Measurements from ENCODE around the gene VPS33B. TPM values are rescaled to one million over a fixed set of nuclear protein-coding genes. Genes with fewer than 3 reads are reported as not detected.
A peak's percentile ranks its signal among the peaks of the same experiment; 100 is the strongest.
"Not testable (repeated sequence)": the region's sequence is repeated elsewhere in the genome, so short reads cannot be mapped to it uniquely, and the experiment has no call there.

VPS33B gene
- total RNA-seq, 4 donors from 2014 or later: 9.5 to 11.4 (median 10.4) TPM

DNA sequence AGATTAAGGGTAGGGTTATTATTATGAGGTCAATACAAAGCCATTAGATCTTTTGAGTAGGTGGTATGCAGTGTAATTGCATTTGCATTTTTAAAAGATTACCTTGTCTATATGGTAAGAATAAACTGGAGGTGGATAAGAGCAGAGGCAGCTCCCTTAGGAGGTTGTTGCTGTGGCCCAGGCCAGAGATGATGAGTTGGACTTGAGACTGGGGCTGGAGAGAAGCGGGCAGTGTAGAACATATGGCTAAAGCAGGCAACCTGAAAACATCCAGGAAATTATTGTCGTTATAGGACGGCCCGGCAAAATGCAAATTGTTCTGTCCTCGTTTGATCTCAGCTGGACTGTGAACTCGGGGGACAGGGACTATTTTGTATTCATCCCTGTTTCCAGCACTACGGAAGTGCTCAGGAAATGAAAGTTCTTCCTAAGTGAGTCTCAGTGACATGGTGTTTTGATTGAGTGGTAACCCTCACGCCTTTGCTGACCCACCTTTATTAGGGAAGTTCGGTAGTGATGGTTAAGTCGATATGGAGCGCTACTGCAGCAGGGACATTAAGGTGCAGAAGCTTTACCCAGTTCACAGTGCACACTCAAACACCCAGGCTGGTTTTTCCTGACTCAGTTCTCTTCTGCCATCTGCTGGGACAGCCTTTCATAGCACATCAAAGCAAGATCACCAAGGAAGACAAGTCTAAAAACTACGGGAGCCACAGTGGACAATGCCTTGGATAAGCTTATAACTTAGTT lies 27.2 kb upstream of the VPS33B start:
- Histone ChIP-seq H3K4me3 (no peak overlapping the region), H3K9me3 (no peaks in the 10 kb centered on the region), H3K4me1 (peaks cover 0 to 8% (median 8%) of the 10 kb centered on the region in 4 donors), H3K36me3 (no peaks in the 10 kb centered on the region), H3K27me3 (peaks cover 0 to 13% (median 0%) of the 10 kb centered on the region in 4 donors), H3K27ac (replicated peaks in 1 of 4) (no peak overlapping the region)
- 28% methylated on average over 12 of the region's 12 CpGs for WGBS
- TF ChIP-seq POLR2AphosphoS5 (IDR thresholded peaks at IDR 0.05) (peak in 1 of 2 donors; percentile 22), POLR2A (IDR thresholded peaks at IDR 0.05; ENCODE audit: low read depth) (no peak), EP300 (IDR thresholded peaks at IDR 0.05) (no peak)
- TF ChIP-seq, protein P1, sequence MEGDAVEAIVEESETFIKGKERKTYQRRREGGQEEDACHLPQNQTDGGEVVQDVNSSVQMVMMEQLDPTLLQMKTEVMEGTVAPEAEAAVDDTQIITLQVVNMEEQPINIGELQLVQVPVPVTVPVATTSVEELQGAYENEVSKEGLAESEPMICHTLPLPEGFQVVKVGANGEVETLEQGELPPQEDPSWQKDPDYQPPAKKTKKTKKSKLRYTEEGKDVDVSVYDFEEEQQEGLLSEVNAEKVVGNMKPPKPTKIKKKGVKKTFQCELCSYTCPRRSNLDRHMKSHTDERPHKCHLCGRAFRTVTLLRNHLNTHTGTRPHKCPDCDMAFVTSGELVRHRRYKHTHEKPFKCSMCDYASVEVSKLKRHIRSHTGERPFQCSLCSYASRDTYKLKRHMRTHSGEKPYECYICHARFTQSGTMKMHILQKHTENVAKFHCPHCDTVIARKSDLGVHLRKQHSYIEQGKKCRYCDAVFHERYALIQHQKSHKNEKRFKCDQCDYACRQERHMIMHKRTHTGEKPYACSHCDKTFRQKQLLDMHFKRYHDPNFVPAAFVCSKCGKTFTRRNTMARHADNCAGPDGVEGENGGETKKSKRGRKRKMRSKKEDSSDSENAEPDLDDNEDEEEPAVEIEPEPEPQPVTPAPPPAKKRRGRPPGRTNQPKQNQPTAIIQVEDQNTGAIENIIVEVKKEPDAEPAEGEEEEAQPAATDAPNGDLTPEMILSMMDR (IDR thresholded peaks at IDR 0.05): peak; percentile 59 to 69 (median 67)
- intact Hi-C loops (cut with DNase I): loop anchor here (5.0 kb wide), 1 partner anchor 92 kb away; no protein-coding TSS in a partner anchor
- no peak for DNase-seq (ENCODE audit: extremely low spot score)

DNA sequence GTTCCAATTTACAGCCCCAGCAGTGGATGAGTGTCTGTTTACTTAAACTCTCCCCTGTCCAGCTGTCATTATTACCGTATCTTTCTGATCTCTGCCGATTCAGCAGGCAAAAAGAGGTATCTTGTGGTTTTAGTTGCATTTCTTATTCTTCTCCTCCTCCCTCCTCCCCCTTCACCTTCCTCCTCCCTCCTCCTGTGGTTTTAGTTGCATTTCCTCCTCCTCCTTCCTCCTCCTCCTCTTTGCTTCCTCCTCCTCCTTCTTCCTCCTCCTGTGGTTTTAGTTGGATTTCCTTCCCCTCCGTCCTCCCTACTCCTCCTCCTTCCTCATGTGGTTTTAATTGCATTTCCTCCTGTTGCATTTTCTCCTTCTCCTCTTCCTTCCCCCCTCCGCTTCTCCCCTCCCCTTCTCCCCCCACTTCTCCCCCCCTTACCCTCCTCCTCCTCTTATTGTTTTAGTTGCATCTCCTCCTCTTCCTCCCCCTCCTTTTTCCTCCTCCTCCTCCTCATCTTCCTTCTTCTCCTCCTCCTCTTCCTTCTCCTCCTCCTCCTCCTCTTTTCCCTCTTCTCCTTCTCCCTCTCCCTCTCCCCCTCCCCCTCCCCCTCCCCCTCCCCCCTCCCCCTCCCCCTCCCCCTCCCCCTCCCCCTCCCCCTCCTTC lies 25.3 kb upstream of the VPS33B start:
- WGBS: 24% methylated on average over 4 of the region's 4 CpGs
- no peaks in the 10 kb centered on the region for H3K27me3 ChIP-seq
- no peaks in the 10 kb centered on the region for H3K9me3 ChIP-seq
- intact Hi-C loops (cut with DNase I): no loop called here
- H3K4me1 ChIP-seq: peaks cover 0 to 8% (median 8%) of the 10 kb centered on the region in 4 donors
- TF ChIP-seq POLR2AphosphoS5 (IDR thresholded peaks at IDR 0.05) (no peak), EP300 (IDR thresholded peaks at IDR 0.05) (no peak), POLR2A (IDR thresholded peaks at IDR 0.05; ENCODE audit: low read depth) (no peak)
- TF ChIP-seq, protein P1 (IDR thresholded peaks at IDR 0.05): no peak
- no peak for DNase-seq (ENCODE audit: extremely low spot score)
- H3K4me3 ChIP-seq: no peak overlapping the region
- H3K27ac ChIP-seq (replicated peaks in 1 of 4): no peak overlapping the region
- H3K36me3 ChIP-seq: no peaks in the 10 kb centered on the region

DNA sequence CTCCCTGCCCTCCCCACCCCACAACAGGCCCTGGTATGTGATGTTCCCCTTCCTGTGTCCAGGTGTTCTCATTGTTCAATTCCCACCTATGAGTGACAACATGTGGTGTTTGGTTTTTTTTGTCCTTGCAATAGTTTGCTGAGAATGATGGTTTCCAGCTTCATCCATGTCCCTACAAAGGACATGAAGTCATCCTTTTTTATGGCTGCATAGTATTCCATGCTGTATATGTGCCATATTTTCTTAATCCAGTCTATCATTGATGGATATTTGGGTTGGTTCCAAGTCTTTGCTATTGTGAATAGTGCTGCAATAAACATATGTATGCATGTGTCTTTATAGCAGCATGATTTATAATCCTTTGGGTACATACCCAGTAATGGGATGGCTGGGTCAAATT lies 23.7 kb upstream of the VPS33B start:
- not testable (repeated sequence) for H3K9me3 ChIP-seq

DNA sequence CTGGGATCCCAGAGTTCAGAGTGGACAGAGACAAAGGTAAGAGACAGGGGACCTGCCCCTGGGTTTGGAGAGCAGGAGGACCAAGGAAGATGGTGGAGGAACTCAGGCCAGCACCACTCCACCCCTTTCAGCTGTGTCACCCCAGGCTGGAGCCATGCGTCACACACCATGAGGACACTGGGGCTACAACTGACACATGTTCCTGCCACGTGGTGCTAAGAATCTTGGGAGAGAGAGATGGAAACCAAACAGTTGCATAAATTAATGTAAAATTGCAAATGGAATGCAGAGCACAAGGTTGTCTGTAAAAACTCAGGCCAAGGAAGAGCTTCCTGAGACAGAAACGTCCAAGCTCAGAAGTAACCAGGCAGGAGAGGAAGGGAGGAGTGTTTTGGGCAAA lies 22.7 kb upstream of the VPS33B start:
- WGBS: 86% methylated on average over 3 of the region's 3 CpGs
- Histone ChIP-seq H3K27ac (replicated peaks in 1 of 4) (no peak overlapping the region), H3K9me3 (no peaks in the 10 kb centered on the region), H3K4me3 (no peak overlapping the region), H3K4me1 (peaks cover 0 to 7% (median 7%) of the 10 kb centered on the region in 4 donors), H3K36me3 (no peaks in the 10 kb centered on the region), H3K27me3 (no peaks in the 10 kb centered on the region)
- intact Hi-C loops (cut with DNase I): no loop called here
- no peak for DNase-seq (ENCODE audit: extremely low spot score)
- TF ChIP-seq POLR2A (IDR thresholded peaks at IDR 0.05; ENCODE audit: low read depth): no peak
- no peak for TF ChIP-seq EP300 (IDR thresholded peaks at IDR 0.05)
- TF ChIP-seq POLR2AphosphoS5 (IDR thresholded peaks at IDR 0.05): no peak
- TF ChIP-seq, protein P1 (IDR thresholded peaks at IDR 0.05): no peak

More for the DNA sequence above, 23.7 kb upstream of the VPS33B start:
- DNase-seq (ENCODE audit: extremely low spot score); H3K27me3 ChIP-seq; H3K4me3 ChIP-seq; H3K4me1 ChIP-seq; intact Hi-C loops (cut with DNase I); H3K27ac ChIP-seq (replicated peaks in 1 of 4); H3K36me3 ChIP-seq: not testable (repeated sequence)

DNA sequence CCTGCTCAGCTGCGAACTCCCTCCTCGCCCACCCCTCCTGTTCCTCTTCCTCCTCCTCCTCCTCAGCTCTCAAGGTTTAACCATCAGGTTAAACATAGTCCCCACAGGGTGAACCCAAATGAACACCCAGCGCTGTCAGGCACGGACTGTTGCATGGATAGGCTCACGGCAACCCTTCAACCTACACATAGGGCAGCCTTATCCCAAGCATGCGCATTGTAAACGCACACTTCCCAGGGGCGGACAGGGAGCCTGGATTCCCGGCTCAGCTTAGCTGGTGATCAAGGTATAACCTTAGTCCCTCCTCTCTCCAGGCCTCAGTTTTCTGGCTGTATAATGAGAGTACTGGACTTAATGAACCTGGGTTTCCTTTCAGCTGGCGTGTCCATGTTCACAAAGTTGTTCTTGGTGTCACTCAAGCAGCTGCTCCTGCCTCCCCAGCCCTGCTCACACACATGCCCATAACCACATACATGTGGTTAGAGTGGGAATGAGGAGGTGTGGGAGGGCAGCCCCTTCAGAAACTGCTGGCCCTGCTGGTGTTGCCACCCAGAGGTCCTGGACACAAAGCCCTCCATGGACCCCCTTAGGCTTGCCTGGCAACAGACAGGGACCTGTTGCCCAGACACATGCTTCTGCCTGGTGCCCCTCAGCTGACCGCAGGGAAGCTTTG lies 20.9 kb upstream of the VPS33B start:
- Histone ChIP-seq H3K27ac (replicated peaks in 1 of 4) (no peak overlapping the region), H3K4me1 (no peaks in the 10 kb centered on the region), H3K9me3 (no peaks in the 10 kb centered on the region), H3K4me3 (no peak overlapping the region), H3K27me3 (peaks cover 0 to 4% (median 0%) of the 10 kb centered on the region in 4 donors), H3K36me3 (no peaks in the 10 kb centered on the region)
- WGBS: 91% methylated on average over 11 of the region's 11 CpGs
- TF ChIP-seq, protein P1 (IDR thresholded peaks at IDR 0.05): no peak
- TF ChIP-seq POLR2A (IDR thresholded peaks at IDR 0.05; ENCODE audit: low read depth) (no peak), POLR2AphosphoS5 (IDR thresholded peaks at IDR 0.05) (no peak), EP300 (IDR thresholded peaks at IDR 0.05) (no peak)
- DNase-seq (ENCODE audit: extremely low spot score): no peak
- intact Hi-C loops (cut with DNase I): no loop called here
